GM18511 (cell line): ENCODE results near the gene MCRS1.

Experiments
- ATAC-seq: cut with Tn5 transposase; IDR thresholded peaks from one replicate; pipeline ENCODE4 v1.9.1; 2021; ENCODE audit warnings: mild to moderate bottlenecking, moderate library complexity; ENCODE audit not compliant: unreplicated experiment

Gene MCRS1

DNA sequence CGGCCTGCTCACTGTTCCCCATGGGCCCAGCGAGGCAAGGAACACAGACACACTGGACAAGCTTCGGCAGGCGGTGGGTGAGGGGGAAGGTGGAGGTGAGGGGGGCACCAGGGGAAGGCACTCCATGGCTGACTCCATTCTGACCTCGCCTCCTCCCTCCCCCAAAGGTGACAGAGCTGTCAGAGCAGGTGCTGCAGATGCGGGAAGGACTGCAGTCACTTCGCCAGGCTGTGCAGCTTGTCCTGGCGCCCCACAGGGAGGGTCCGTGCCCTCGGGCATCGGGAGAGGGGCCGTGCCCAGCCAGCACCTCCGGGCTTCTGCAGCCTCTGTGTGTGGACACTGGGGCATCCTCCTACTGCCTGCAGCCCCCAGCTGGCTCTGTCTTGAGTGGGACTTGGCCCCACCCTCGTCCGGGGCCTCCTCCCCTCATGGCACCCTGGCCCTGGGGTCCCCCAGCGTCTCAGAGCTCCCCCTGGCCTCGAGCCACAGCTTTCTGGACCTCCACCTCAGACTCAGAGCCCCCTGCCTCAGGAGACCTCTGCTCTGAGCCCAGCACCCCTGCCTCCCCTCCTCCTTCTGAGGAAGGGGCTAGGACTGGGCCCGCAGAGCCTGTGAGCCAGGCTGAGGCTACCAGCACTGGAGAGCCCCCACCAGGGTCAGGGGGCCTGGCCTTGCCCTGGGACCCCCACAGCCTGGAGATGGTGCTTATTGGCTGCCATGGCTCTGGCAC, 10.6 kb downstream of the MCRS1 start:
- no peak for ATAC-seq

DNA sequence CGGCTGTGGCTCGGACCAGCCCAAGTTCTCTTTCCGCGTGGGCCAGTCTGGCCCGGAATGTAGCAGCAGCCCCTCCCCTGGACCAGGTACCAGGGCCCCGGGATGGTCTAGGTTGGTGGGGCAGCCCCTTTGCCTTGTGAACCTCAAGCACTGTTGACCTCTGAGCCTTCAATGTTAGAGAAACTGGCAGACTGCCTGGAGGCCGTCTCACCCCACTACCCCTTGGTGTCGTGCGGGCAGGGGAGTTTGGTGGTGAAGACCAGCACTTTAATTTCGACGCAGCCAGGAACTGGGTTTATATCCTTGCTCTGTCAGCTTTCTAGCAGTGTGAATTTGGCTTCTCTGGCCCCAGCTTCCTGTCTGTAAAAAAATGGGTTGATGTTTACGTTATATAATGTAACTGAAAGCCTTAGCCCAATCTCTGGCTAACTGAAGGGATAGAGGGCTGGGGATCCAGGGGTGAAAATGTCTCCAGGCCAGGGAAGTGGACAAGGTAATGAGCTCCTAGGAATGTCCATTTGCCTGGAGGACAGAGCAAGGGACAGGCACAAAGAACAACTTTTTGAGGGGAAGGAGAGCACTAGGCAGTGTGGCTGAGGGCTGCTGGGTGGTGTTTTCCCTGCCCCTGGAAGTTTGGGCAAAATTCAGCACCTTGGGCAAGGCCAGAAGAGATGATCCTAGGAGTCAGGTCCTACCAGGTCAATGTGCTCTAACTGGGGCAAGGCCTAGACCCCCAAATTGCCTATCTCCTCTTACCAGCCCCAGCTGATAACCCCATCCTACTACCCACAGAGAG, 11.4 kb downstream of the MCRS1 start:
- ATAC-seq = no peak

DNA sequence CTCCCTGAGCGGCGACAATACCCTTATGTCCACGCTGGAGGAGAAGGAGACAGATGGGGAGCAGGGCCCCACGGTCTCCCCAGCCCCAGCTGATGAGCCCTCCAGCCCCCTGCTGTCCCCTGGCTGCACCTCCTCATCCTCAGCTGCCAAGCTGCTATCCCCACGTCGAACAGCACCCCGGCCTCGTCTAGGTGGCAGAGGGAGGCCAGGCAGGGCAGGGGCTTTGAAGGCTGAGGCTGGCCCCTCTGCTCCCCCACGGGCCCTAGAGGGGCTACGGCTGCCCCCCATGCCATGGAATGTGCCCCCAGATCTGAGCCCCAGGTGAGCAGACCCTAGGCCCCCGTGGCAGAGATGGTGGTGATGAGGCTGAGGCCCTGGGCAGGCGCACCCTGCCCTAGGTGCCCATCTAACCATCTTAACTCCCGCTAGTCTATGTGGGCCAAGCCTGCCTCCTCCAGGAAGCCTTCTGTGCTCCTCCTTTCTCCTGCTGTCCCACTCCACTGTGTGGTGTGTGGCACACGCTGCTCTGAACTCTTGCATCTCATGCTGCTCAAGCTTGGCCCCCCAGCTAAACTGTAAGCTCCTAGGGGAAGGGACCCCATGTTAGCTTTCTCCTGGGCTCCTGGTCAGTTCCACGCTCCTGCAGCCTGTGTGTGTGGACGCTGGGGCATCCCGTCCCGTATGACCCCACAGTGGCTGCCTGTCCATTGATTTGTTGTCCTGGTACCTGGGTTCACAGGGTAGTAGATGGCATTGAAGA, 12.1 kb downstream of the MCRS1 start:
- no peak for ATAC-seq

DNA sequence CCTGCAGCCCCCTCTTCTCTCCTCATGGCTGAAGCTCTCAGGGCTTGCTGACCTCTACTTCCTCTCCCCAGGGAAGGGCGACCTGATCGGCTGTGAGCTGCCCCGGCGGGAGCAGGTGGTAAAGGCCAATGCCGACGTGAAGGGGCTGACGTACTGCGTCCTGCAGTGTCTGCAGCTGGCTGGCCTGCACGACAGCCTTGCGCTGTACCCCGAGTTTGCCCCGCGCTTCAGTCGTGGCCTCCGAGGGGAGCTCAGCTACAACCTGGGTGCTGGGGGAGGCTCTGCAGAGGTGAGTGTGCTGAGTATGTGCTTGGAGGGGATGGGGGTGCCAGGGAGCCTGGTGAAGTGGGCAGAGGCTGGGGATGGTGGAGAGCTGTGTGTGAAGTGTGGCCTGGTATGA, 13.7 kb downstream of the MCRS1 start:
- ATAC-seq = no peak

DNA sequence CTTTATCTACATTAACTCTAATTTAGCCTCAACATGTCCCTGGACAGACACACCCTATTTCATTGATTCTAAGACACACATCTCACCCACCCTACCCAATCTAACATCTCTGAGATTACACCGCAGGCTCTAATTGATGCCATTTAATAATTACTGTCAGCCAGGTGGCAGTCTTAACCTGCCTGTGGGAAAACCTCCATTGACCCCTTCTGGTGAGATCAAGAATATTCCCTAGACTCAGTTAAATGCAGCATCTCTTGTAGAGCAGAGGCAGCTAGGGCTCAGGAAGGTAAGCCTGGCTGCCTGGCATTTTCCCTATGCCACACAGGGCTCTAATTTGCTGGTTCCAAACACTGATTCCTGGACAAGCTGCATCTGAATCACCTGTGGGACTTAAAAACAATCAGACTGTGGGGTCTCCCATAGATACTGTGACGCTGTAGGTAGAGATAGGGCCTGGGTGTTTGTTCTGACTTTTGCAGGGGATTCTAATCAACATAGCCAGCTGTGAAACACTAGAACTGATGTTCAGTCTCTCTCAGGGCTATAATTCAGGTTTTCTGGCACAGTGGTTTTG, 14.3 kb downstream of the MCRS1 start:
- ATAC-seq = no peak

DNA sequence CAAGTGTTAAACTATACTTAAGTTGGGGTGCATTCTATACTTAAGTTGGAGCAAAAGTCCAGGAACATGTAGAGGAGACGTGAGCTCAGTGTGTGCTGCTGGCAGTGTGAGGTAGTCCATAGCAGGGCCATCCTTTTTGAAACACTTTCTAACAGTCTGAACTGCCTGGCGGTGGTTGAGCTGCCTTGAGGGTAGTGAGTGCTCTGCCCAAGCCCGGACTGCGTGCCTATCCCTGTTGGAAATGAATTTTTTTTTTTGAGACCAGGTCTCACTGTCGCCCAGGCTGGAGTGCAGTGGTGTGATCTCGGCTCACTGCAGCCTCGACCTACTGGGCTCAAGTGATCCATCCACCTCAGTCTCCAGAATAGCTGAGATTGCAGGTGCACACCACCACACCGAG, 15.0 kb downstream of the MCRS1 start:
- ATAC-seq = no peak

DNA sequence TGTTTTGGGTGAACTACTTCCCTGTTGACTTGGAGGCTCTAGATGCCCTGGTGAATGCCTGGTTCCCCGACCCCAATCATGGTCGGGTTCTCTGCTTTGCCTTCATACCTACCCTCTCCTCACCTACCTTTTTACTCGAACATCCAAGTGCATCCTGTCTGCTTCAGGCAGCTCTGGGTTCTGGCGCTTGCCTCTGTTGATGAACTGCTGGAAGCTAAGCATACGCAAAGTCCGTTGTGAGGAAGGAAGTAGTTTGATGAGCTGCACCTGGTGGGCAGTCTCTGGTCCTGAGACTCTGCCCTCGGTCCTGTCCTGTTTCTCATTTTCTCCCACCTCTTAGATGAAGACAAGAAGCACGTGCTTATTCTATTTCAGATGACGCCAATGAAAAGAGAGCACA, 15.5 kb downstream of the MCRS1 start:
- ATAC-seq = no peak

DNA sequence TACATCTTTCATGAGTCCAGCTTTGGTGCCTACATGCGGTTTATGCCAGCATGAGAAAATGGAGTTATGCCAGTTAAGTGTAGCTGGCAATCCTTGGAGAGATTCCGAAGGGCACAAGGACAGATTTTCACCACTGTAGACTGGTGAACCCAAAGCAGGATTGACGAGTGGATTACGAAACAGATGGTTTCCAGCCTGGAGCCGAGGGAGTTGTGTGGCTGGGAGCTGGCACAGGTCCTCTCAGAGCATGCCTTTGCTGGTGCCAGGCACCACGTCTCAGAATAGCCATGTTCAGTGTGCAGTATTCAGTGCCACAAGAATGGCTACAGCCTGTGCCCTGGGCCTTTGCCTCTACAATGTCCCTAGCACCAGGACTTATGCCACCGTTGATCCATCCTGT, 15.9 kb downstream of the MCRS1 start:
- ATAC-seq = no peak

DNA sequence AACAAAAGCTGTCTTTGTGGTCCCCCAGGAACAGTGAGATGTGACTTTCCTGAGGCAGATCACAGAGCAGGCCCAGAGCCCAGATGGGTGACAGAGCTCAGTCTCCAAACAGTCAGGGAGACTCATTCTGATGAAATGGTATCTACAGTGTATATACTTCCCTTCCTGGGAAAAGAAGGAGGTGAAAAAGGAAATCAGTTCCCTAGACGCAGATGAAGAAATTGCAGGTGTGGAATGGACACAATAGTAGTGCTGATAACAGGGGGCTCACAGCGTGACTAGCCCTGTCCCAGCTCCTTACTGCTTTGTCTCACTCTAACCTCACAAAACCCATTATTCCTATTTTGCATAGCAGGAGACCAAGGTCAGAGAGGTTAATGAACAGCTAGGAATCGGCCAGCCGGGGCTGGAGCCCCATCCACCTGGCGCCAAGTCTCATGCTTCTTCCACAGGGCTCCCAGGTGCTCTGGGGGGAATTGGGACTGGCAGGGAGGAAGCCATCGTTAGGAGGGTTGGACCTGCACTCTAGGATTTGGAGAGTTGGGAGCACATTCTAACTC, 17.2 kb downstream of the MCRS1 start:
- ATAC-seq = no peak

DNA sequence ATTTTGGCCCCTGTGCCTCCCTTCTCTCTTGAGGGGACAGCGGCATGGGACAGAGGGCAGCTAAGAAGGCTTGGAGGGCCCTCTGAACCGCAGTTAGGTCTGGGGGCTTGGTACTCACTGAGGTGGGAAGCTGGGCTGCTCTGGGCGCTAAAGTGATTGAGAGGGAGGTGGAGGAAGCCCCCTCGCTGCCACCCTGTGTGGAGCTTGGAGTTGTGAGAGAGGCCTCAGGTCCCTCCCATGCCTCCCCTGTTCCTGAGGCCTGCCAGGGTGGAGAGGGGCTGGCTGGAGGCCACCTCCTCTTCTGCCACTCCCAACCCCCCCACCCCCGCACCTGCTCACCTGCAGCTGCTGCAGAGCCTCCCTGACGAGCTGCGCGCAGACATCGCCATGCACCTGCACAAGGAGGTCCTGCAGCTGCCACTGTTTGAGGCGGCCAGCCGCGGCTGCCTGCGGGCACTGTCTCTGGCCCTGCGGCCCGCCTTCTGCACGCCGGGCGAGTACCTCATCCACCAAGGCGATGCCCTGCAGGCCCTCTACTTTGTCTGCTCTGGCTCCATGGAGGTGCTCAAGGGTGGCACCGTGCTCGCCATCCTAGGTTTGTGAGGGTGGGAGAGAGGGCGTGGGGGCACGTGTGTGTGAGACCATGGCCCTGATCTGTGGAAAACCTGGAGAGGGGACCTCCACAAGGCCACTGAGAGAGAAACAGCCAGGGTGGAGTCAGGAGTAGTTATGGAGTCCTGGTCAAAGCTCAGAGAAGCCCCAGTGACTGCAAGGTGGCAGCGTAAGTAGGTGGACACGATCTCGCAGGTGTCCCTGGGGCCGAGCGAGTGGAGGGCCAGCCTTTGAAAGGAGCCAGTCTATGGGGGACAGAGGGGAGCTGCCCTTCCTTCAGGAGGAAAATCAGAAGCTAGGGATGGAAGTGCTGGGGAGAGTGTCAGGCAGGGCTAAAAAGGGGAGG, 17.9 kb downstream of the MCRS1 start:
- ATAC-seq = no peak

DNA sequence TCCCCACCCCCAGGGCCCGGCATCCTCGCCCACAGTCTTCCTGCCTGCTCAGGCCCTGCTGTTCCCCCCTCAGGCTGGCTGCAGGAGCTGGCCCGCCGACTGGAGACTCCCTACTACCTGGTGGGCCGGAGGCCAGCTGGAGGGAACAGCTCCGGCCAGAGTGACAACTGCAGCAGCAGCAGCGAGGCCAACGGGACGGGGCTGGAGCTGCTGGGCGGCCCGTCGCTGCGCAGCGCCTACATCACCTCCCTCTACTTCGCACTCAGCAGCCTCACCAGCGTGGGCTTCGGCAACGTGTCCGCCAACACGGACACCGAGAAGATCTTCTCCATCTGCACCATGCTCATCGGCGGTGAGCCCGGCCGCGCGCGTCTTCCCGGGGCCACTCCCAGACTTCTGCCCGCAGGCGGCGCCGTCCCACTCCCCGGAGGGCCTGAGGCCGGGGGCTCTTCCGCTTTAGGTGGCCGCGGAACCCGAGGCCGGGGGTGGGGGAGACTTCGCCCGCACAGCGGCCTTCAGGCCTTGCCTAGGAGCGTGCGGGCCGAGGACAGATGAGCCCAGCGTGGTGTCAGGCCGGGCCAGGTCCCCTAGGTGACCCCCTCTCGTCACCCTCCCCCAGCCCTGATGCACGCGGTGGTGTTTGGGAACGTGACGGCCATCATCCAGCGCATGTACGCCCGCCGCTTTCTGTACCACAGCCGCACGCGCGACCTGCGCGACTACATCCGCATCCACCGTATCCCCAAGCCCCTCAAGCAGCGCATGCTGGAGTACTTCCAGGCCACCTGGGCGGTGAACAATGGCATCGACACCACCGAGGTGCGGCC, 18.9 kb downstream of the MCRS1 start:
- ATAC-seq = no peak

DNA sequence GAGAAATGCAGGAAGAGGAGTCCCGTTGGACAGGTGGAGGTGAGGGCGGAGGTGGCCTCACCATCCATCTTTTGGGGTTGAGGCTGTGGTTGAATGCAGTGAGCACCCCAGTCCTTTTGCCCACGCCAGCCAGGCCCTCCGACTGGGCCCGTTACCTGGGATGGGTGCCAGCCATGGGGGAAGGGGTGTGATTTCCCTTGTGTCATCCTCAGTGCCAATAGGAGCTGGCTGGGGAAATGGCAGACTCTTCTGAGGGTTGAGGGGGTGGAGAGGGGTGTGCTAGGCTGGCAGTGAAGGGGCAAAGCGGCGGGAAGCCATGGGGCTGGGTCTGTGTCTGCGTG, 19.5 kb downstream of the MCRS1 start:
- ATAC-seq = no peak

DNA sequence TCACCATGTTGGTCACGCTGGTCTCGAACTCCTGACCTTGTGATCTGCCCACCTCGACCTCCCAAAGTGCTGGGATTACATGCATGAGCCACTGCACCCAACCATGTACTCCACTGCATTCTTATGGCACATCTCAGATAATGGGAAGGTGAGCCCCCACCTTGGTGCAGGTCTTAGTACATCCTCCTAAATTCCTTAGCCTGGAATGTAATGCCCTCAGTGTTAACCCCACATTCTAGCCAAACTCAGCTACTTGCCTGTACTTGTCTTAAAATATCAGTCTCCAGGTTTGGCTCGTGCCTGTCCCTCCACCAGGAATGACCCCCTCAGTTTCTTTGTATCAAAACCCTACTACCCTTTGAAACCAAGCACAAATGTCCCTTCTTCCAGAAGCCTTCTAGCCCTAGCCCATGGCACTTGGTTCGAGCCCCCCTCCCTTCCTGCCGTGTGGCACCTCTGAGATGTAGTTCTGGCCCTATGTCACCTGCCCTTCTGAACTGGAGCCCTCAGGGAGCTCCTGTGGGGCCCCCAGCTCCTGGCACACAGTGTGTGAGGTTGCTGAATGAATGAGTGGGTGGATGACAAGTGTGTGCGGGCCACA, 20.8 kb downstream of the MCRS1 start:
- no peak for ATAC-seq

DNA sequence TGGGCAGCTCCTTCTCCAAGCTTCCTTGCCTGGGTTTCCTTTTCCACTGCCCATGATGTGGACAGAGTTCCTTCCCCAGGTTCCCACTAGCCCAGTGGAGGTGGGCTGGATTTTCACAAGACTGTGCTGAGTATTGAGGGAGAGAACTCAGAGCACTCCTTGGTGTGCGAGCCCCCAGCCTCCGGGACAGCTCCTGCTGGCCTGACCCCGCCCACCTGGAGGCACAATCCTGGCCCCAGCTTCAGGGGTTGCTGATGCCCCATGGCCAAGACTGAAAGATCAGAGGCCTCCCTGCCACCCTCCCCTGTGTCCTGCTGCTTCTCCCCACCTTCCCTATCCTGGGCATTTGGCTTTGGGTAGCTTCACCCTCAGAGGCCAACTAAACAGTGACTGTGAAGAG, 21.5 kb downstream of the MCRS1 start:
- no peak for ATAC-seq

DNA sequence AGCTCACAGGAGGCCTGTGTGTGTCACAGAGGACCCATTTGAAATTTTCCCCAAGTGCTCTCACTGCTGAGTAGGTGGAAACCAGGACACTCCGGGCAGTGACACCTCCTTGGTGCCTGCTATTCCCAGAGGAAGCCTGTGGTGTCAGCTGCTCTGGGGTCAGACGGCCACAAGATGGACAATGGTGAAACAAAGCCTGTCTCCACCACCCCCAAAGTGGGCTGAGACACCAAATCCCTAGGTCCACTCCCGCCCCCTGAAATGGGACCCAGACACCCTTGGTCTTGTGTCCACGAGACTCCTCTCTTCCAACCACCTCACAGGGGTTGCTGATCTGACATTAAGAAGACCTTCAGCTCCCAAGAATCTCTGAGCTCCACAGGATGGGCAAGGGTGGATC, 22.1 kb downstream of the MCRS1 start:
- no peak for ATAC-seq

DNA sequence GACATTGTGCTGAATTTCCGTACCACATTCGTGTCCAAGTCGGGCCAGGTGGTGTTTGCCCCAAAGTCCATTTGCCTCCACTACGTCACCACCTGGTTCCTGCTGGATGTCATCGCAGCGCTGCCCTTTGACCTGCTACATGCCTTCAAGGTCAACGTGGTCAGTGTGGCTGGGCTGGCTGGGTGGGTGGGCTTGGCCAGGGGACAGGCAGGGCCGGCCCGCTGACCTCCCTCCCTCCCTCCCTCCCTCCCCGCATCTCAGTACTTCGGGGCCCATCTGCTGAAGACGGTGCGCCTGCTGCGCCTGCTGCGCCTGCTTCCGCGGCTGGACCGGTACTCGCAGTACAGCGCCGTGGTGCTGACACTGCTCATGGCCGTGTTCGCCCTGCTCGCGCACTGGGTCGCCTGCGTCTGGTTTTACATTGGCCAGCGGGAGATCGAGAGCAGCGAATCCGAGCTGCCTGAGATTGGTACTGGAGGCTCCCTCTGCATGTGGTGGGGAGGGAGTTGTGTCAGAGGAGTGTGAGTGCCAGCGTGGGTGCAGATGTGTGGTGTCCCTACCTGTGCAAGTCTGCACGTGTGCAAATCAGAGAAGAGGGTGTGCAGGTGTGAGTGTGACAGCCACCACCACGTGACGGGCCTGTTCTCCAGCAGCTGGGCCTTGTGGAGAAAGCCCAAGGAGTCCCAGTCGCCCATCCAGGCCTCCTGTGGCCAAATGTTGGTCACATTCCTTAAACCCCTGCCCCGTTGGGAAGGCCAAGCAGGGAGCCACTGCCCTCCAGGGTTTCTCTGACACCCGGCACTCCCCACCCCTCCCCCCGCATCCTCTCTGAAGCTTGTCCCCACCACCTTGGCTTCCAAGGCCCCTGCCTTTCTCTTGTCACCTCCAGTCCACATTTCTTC, 23.8 kb downstream of the MCRS1 start:
- no peak for ATAC-seq

DNA sequence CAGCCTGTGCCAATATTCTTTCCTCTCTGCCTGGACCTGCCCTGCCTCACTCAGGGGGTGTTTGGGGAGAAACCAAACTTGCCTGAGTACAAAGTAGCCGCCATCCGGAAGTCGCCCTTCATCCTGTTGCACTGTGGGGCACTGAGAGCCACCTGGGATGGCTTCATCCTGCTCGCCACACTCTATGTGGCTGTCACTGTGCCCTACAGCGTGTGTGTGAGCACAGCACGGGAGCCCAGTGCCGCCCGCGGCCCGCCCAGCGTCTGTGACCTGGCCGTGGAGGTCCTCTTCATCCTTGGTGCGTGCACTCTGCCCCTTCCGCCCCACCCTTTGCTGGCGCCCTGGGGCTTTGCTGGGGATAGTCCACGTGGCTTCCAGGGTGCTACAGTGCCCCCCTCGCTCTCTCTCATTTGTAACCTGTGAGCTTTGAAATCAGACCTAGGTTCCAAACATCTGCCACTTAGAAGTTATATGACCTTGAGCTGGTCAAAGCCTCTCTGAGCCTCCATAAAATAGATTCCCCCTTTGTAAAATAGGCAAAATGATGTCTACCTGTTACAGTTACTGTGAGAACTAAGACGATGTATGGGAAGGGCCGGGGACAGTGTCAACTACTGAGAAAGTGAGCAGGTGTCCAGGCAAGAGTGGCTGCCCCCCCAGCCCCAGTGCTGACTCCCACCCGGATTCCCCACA, 24.6 kb downstream of the MCRS1 start:
- no peak for ATAC-seq
